ENCODE data around the gene CELF5.

DNA sequence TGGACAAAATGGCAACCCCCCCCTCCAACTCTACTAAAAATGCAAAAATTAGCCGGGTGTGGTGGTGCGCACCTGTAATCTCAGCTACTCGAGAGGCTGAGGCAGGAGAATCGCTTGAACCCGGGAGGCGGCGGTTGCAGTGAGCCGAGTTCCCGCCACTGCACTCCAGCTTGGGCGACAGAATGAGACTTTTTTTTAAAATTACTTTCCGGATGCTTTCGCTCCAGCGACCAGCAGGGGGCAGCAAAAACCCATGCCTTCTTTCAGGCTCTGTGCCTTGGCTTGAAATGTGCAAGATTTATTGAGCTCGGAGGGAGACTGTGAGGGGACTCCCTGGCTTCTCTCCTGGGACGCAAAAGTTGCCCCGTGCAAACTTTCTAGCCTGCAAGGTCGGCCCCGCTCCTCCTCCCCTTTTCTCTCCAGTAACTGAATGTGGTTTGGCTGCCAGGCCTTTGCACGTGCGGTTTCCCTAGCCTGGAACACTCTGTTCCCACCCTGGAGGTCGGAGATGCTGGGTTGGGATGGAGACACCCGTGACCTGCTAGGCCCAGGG, 80.5 kb downstream of the CELF5 start:
- TF ChIP-seq CTCF (IDR thresholded peaks at IDR 0.05), result peak; percentile 82 to 89 (median 85)
- no peak for TF ChIP-seq POLR2A (IDR thresholded peaks at IDR 0.05)
